Endodermal cell (in vitro differentiated cells): ENCODE data around the gene CDK5R1. TPM values are rescaled to one million over a fixed set of nuclear protein-coding genes. Genes with fewer than 3 reads are reported as not detected.

Experiments
- DNase-seq: peaks from one replicate; pipeline ENCODE4 v3.0.0-alpha.2; 2017
- H3K27ac ChIP-seq: 2 replicates; pipeline ENCODE4 v1.5.1; 2013; ENCODE audit warnings: mild to moderate bottlenecking, low read depth, low read length, moderate library complexity
- H3K27me3 ChIP-seq: 2 replicates; pipeline ENCODE4 v1.6.1; 2013; ENCODE audit warnings: mild to moderate bottlenecking, low read length, moderate library complexity; ENCODE audit not compliant: insufficient read depth, control insufficient read depth, poor library complexity, severe bottlenecking
- H3K36me3 ChIP-seq: 2 replicates; pipeline ENCODE4 v1.7.0; 2013; ENCODE audit warnings: mild to moderate bottlenecking, low read length, moderate library complexity; ENCODE audit not compliant: control insufficient read depth, insufficient read depth
- H3K4me1 ChIP-seq: one replicate; pipeline ENCODE4 v1.7.0; 2013; ENCODE audit warnings: low read length; ENCODE audit not compliant: control insufficient read depth, insufficient read depth
- H3K4me3 ChIP-seq: 2 replicates; pipeline ENCODE4 v1.5.1; 2013; ENCODE audit warnings: mild to moderate bottlenecking, low read length, moderate library complexity
- H3K9ac ChIP-seq: 2 replicates; pipeline ENCODE4 v1.6.1; 2013; ENCODE audit warnings: mild to moderate bottlenecking, low read length, moderate library complexity; ENCODE audit not compliant: poor library complexity, severe bottlenecking; ENCODE audit errors: extremely low read depth
- H3K9me3 ChIP-seq: 2 replicates; pipeline ENCODE4 v1.6.1; 2013; ENCODE audit warnings: mild to moderate bottlenecking, low read length, moderate library complexity; ENCODE audit not compliant: control insufficient read depth
- H3K27ac Mint-ChIP-seq: 2 replicates; pipeline ENCODE4 v1.8.0; 2020; ENCODE audit warnings: mixed read lengths
- H3K27me3 Mint-ChIP-seq: 2 replicates; pipeline ENCODE4 v1.8.0; 2021; ENCODE audit warnings: mild to moderate bottlenecking, mixed read lengths; ENCODE audit not compliant: insufficient read depth
- H3K36me3 Mint-ChIP-seq: 2 replicates; pipeline ENCODE4 v1.8.0; 2020; ENCODE audit warnings: low read depth, mixed read lengths
- H3K4me1 Mint-ChIP-seq: 2 replicates; pipeline ENCODE4 v1.8.0; 2020; ENCODE audit warnings: mixed read lengths
- H3K4me3 Mint-ChIP-seq: 2 replicates; pipeline ENCODE4 v1.8.0; 2020; ENCODE audit warnings: mild to moderate bottlenecking, moderate library complexity, mixed read lengths
- H3K9me3 Mint-ChIP-seq: 2 replicates; pipeline ENCODE4 v1.8.0; 2020; ENCODE audit warnings: mild to moderate bottlenecking, mixed read lengths
- WGBS, 2 experiments: methylation state at CpG; one replicate each; pipeline versions ENCODE4 v1.1.5 to v1.1.7; 2013; ENCODE audit warnings: missing lambda C conversion rate in 2 of 2, mixed read lengths in 1 of 2; ENCODE audit not compliant: insufficient coverage in 1 of 2, insufficient read length in 1 of 2; 5-methylcytosine and 5-hydroxymethylcytosine counted together
- total RNA-seq, 2 donors: library from RNA; stranded (reverse); fragmentation: NEBNext Ultra II Directional in 1 of 2; extraction: Animal tissue kit (Norgen Biotek cat#: 25700) in 1 of 2; gene quantifications; 2 replicates in 1 of 2; 3 replicates in 1 of 2; pipeline ENCODE4 v1.2.1, GENCODE V29; 2021
- TF ChIP-seq, protein P1 (sequence below): fragments of 200-600 bp; sonication (generic); conservative IDR thresholded peaks from 2 replicates; pipeline ENCODE4 v1.5.0; 2021; ENCODE audit warnings: antibody characterized with exemption, mild to moderate bottlenecking

CDK5R1 gene
- total RNA-seq, 2 donors from 2014 or later = 9.8 to 10.3 TPM

DNA sequence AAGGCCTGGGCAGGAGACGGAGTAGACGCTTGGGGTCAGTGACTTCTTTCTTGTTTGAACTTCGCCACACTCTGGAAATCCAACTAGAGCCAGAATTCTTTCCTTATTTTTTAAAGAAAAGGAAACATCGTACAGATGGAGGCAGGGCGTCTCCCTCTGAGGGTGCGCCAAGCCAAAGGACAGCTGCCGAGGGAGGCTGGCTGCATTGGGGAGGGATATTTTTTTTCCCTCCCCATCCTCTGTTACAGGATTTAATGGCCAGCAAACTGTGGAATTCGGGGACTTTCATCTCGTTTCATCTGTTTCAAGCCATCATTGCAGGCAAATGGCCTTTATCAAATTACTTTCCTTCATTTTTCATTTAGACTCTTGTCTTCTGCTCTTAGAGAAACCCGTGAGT, 15.9 kb downstream of the CDK5R1 start:
- no peak overlapping the region for H3K9ac ChIP-seq
- TF ChIP-seq, protein P1, sequence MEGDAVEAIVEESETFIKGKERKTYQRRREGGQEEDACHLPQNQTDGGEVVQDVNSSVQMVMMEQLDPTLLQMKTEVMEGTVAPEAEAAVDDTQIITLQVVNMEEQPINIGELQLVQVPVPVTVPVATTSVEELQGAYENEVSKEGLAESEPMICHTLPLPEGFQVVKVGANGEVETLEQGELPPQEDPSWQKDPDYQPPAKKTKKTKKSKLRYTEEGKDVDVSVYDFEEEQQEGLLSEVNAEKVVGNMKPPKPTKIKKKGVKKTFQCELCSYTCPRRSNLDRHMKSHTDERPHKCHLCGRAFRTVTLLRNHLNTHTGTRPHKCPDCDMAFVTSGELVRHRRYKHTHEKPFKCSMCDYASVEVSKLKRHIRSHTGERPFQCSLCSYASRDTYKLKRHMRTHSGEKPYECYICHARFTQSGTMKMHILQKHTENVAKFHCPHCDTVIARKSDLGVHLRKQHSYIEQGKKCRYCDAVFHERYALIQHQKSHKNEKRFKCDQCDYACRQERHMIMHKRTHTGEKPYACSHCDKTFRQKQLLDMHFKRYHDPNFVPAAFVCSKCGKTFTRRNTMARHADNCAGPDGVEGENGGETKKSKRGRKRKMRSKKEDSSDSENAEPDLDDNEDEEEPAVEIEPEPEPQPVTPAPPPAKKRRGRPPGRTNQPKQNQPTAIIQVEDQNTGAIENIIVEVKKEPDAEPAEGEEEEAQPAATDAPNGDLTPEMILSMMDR = no peak
- no peak for DNase-seq
- Mint-ChIP-seq H3K4me1 (peaks cover 8% of the 10 kb centered on the region), H3K27me3 (no peaks in the 10 kb centered on the region), H3K9me3 (peaks cover 3% of the 10 kb centered on the region), H3K36me3 (peaks cover 15% of the 10 kb centered on the region), H3K27ac (no peak overlapping the region), H3K4me3 (no peak overlapping the region)
- no peak overlapping the region for H3K27ac ChIP-seq
- H3K9me3 ChIP-seq = no peaks in the 10 kb centered on the region
- no peak overlapping the region for H3K4me3 ChIP-seq
- H3K36me3 ChIP-seq = no peaks in the 10 kb centered on the region
- 89 to 95% methylated on average over 5 to 10 of the region's 10 CpGs for WGBS, 2 experiments
- H3K4me1 ChIP-seq = no peaks in the 10 kb centered on the region
- no peaks in the 10 kb centered on the region for H3K27me3 ChIP-seq

DNA sequence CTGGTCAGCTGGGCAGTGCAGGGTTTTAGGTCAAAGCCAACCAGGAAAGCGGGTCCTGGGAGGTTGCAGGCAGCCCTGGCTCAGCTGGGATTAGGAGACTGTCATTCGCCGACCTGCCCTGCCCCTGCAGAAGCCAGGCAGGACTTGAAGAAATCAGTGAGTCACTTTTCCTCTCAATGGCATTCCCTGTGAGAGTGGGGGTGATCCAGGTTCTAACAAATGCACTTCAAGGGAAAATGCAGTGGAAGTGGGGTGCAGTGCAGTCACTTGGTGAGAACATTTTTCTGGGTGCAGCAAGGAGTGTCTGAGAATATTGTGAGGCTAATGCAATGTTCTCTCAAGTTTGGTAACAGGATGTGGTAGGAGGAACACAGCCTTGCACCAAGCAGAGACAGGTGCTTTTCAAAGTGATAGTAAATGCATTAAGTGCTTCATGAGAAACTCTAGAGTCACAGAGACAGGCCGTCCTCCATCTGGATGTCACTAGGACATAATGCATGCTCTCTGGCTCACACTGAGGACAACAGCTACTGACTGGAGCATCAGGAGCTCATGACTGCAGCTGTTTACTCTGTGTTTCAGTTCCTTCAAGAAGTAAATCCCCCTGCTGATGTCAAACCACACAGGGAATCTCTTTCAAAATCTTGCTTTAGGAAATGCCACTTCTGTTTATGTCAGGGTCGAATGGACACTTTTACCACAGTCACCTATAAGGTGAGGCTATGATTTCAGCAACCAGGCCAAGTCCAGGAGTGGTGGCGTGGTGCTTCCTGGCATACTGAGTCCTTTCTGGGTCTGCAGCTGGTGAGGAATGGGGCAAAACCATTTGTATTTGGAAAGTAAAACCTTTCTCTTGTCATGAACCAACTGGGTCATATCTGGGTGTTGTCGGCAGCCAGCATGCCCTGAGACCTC, 16.7 kb downstream of the CDK5R1 start:
- Histone ChIP-seq H3K27me3 (no peaks in the 10 kb centered on the region), H3K4me3 (no peak overlapping the region), H3K4me1 (no peaks in the 10 kb centered on the region), H3K9ac (no peak overlapping the region), H3K36me3 (no peaks in the 10 kb centered on the region), H3K27ac (no peak overlapping the region), H3K9me3 (no peaks in the 10 kb centered on the region)
- H3K27ac Mint-ChIP-seq = no peak overlapping the region
- DNase-seq = no peak
- no peak overlapping the region for H3K4me3 Mint-ChIP-seq
- no peaks in the 10 kb centered on the region for H3K27me3 Mint-ChIP-seq
- H3K4me1 Mint-ChIP-seq = peaks cover under 1% of the 10 kb centered on the region
- TF ChIP-seq, protein P1 = no peak
- H3K36me3 Mint-ChIP-seq = peaks cover 15% of the 10 kb centered on the region
- peaks cover 3% of the 10 kb centered on the region for H3K9me3 Mint-ChIP-seq
- WGBS, 2 experiments = 72 to 84% methylated on average over 4 to 7 of the region's 7 CpGs

DNA sequence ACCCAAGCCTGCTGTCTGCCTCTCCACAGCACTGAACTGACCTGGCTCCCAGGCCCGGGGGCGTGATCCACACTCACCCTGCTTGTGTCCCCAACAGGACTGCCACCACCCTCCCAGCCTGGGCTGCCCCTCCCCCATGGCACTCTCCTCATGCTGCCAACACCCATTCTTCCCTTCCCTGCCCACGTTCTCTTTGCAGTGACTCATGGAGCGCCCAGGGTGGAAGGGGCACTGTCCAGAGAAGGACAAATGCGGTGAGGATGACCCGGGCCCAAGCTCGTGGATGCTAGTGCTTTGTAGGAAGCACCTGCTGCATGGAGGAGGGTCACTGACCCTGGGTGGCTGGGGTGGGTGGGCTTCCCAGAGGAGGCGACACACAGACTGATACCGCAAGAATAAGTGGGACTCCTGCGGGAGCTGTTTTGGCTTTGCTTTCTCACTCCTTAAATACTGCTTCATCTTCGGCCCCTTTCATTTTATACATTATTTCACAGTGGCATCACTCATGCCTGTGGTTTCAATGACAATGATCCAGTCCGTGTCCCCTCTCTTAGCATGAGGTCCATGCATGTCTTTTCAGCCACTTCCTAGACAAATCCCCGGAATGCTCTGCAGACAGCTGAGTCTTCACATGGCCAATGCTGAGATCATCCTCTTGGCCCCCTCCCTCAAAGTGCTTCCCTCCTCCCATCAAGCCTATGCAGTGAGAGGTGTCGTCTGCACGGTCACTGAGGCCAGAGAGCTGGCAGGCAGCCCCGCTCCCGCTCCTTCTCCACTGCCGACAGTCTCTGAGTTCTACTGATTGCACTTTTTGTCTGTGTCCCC, 17.6 kb downstream of the CDK5R1 start:
- Mint-ChIP-seq H3K27ac (no peak overlapping the region), H3K4me3 (no peak overlapping the region)

More for the DNA sequence above, 17.6 kb downstream of the CDK5R1 start:
- TF ChIP-seq, protein P1 = no peak
- H3K4me1 ChIP-seq = no peaks in the 10 kb centered on the region
- Mint-ChIP-seq H3K36me3 (peaks cover 15% of the 10 kb centered on the region), H3K9me3 (peaks cover 3% of the 10 kb centered on the region), H3K27me3 (no peaks in the 10 kb centered on the region), H3K4me1 (no peaks in the 10 kb centered on the region)
- H3K4me3 ChIP-seq = no peak overlapping the region
- no peaks in the 10 kb centered on the region for H3K36me3 ChIP-seq
- no peak for DNase-seq
- no peaks in the 10 kb centered on the region for H3K27me3 ChIP-seq
- H3K9me3 ChIP-seq = no peaks in the 10 kb centered on the region
- no peak overlapping the region for H3K27ac ChIP-seq
- no peak overlapping the region for H3K9ac ChIP-seq
- WGBS, 2 experiments = 75 to 88% methylated on average over 12 to 18 of the region's 18 CpGs
